PC-9 (cell line): ENCODE results near the gene TSHZ2. TPM values are rescaled to one million over a fixed set of nuclear protein-coding genes. Genes with fewer than 3 reads are reported as not detected.

Source experiments
- BruUV-seq: library from RNA; stranded (reverse); fragments of 400-500 nt; replicated peaks from 2 replicates; lab custom pipeline; 2021; lab: Mats Ljungman, UMichigan
- CTCF ChIA-PET: fragments of 300-600 bp; sonication (Branson Sonifier 250); formaldehyde crosslinking; loops from one replicate; lab custom pipeline; 2022; ENCODE audit warnings: antibody characterized with exemption; lab: Charles Lee
- POLR2A ChIA-PET: fragments of 300-600 bp; sonication (Branson Sonifier 250); formaldehyde crosslinking; loops from one replicate; lab custom pipeline; 2022; ENCODE audit warnings: antibody characterized with exemption; ENCODE audit not compliant: unreplicated experiment; lab: Charles Lee
- DNase-seq, 2 experiments: peaks; one replicate each; pipeline versions ENCODE4 v3.0.0 to v3.0.0-alpha.2; 2015 to 2022; ENCODE audit warnings: mixed read lengths in 1 of 2
- H2AFZ ChIP-seq: fragments of 200-600 bp; sonication (generic); 2 replicates; pipeline ENCODE4 v1.8.1; 2017; ENCODE audit warnings: antibody characterized with exemption
- H3F3A ChIP-seq: fragments of 200-600 bp; sonication (generic); 2 replicates; pipeline ENCODE4 v1.8.1; 2017; ENCODE audit warnings: antibody characterized with exemption, mild to moderate bottlenecking, low read depth; ENCODE audit not compliant: insufficient read depth
- H3K27ac ChIP-seq: fragments of 200-600 bp; sonication (generic); 2 replicates; pipeline ENCODE4 v1.6.1; 2016; ENCODE audit warnings: mixed run types
- H3K27me3 ChIP-seq: fragments of 200-600 bp; sonication (generic); 2 replicates; pipeline ENCODE4 v1.6.1; 2016; ENCODE audit warnings: low read depth, mixed run types; ENCODE audit not compliant: insufficient read depth
- H3K36me3 ChIP-seq: fragments of 200-600 bp; sonication (generic); 2 replicates; pipeline ENCODE4 v1.6.1; 2016; ENCODE audit warnings: low read depth, mixed run types
- H3K4me1 ChIP-seq: fragments of 200-600 bp; sonication (generic); replicated peaks from 2 replicates; pipeline ENCODE4 v1.6.1; 2016; ENCODE audit warnings: mixed run types; ENCODE audit not compliant: insufficient read depth
- H3K4me2 ChIP-seq: fragments of 200-600 bp; sonication (generic); 2 replicates; pipeline ENCODE4 v1.6.1; 2017; ENCODE audit warnings: mixed run types
- H3K4me3 ChIP-seq: fragments of 200-600 bp; sonication (generic); 2 replicates; pipeline ENCODE4 v1.6.1; 2016; ENCODE audit warnings: mixed run types
- H3K79me2 ChIP-seq: fragments of 200-600 bp; sonication (generic); 2 replicates; pipeline ENCODE4 v1.6.1; 2017; ENCODE audit warnings: low read depth, mixed run types
- H3K9me2 ChIP-seq: fragments of 200-600 bp; sonication (generic); 2 replicates; pipeline ENCODE4 v1.8.1; 2017; ENCODE audit warnings: mild to moderate bottlenecking; ENCODE audit not compliant: insufficient read depth
- H3K9me3 ChIP-seq: fragments of 200-600 bp; sonication (generic); 2 replicates; pipeline ENCODE4 v1.8.1; 2016; ENCODE audit warnings: low read depth; ENCODE audit not compliant: insufficient read depth
- H4K20me1 ChIP-seq: fragments of 200-600 bp; sonication (generic); 2 replicates; pipeline ENCODE4 v1.8.1; 2017; ENCODE audit not compliant: insufficient read depth
- CTCF ChIP-seq: fragments of 200-600 bp; sonication (generic); conservative IDR thresholded peaks from 2 replicates; pipeline ENCODE4 v1.6.1; 2017; ENCODE audit warnings: mixed run types, antibody characterized with exemption, mild to moderate bottlenecking, moderate library complexity
- EZH2 ChIP-seq: fragments of 200-600 bp; sonication (generic); IDR thresholded peaks from 2 replicates; pipeline ENCODE4 v1.8.0; 2017; ENCODE audit warnings: antibody characterized with exemption, low read depth
- intact Hi-C: fragments of 100-400 bp; cut with micrococcal nuclease; formaldehyde crosslinking; loops from one replicate; pipeline ENCODE4 v1.10.0; 2022; ENCODE audit not compliant: unreplicated experiment
- total RNA-seq: library from RNA; stranded (reverse); gene quantifications from 2 replicates; pipeline ENCODE4 v1.2.3, GENCODE V29; 2021

The TSHZ2 gene
- total RNA-seq, 1 experiment from 2014 or later, result not detected

- Histone ChIP-seq H4K20me1 (no peaks in the 10 kb centered on the region), H3K9me2 (no peaks in the 10 kb centered on the region), H3K4me3 (no peak overlapping the region), H3F3A (no peaks in the 10 kb centered on the region), H3K79me2 (no peaks in the 10 kb centered on the region), H3K9me3 (no peaks in the 10 kb centered on the region; the same call in 1 of the 2 replicates), H3K36me3 (no peaks in the 10 kb centered on the region), H3K4me1 (no peaks in the 10 kb centered on the region), H3K4me2 (no peak overlapping the region), H2AFZ (no peak overlapping the region), H3K27ac (no peak overlapping the region), H3K27me3 (peaks cover 31% of the 10 kb centered on the region)
- ChIA-PET CTCF (no interaction called here), POLR2A (no interaction called here)
- TF ChIP-seq EZH2, result no peak
- no peak for TF ChIP-seq CTCF
- intact Hi-C loops, result no loop called here
- no peak for DNase-seq
- no TSS peak for BruUV-seq
Observed at GRCh38 chr20:53073636-53074415, 101.7 kb downstream of the TSHZ2 start.

GRCh38 chr20:53074811-53075314 lies 102.7 kb downstream of the TSHZ2 start:
- ChIA-PET CTCF (no interaction called here), POLR2A (no interaction called here)
- Histone ChIP-seq H3K4me2 (no peak overlapping the region), H3K9me2 (no peaks in the 10 kb centered on the region), H3K27me3 (peaks cover 26% of the 10 kb centered on the region), H3K79me2 (no peaks in the 10 kb centered on the region), H3K27ac (no peak overlapping the region), H3K36me3 (no peaks in the 10 kb centered on the region), H3K4me3 (no peak overlapping the region), H3F3A (no peaks in the 10 kb centered on the region), H3K9me3 (no peaks in the 10 kb centered on the region; the same call in 1 of the 2 replicates), H3K4me1 (no peaks in the 10 kb centered on the region), H2AFZ (no peak overlapping the region), H4K20me1 (no peaks in the 10 kb centered on the region)
- BruUV-seq, result no TSS peak
- TF ChIP-seq CTCF (no peak), EZH2 (no peak)
- intact Hi-C loops, result no loop called here
- no peak for DNase-seq

- H3K27me3 ChIP-seq, result peaks cover 9% of the 10 kb centered on the region; the same call in 1 of the 2 replicates
- H3F3A ChIP-seq, result no peaks in the 10 kb centered on the region
- H3K4me3 ChIP-seq, result no peak overlapping the region
- POLR2A ChIA-PET, result no interaction called here
- no peak overlapping the region for H3K4me2 ChIP-seq
- no peaks in the 10 kb centered on the region for H3K9me2 ChIP-seq
- H3K79me2 ChIP-seq, result no peaks in the 10 kb centered on the region
- CTCF ChIA-PET, result no interaction called here
- TF ChIP-seq CTCF (no peak), EZH2 (no peak)
- no peaks in the 10 kb centered on the region for H3K4me1 ChIP-seq
- BruUV-seq, result no TSS peak
- H3K27ac ChIP-seq, result no peak overlapping the region
- no peaks in the 10 kb centered on the region for H3K36me3 ChIP-seq
- no peaks in the 10 kb centered on the region for H4K20me1 ChIP-seq
- H3K9me3 ChIP-seq, result no peaks in the 10 kb centered on the region; the same call in 1 of the 2 replicates
- no peak for DNase-seq
- H2AFZ ChIP-seq, result no peak overlapping the region
- intact Hi-C loops, result no loop called here
Observed at GRCh38 chr20:53076668-53077067, 104.5 kb downstream of the TSHZ2 start.
